ENCODE measurements around the gene C16orf96.

Gene C16orf96

DNA sequence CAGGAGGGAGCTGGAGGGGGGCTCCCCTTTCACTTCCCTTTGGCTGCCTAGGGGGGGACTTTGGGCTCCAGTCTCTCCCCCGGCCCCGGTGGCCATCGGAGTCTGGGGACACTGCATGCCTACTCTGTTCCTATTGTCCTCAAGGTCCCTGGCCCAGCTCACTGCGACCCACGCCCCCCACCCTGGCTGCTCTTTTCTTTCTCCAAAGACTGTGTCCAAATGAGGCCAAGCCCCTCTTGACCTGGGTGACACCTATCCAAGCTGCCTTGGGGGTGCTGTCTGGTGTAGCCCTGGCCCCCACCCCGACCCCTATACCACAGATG lies 45.7 kb downstream of the C16orf96 start:
- no peak for DNase-seq (ENCODE audit: low spot score)

DNA sequence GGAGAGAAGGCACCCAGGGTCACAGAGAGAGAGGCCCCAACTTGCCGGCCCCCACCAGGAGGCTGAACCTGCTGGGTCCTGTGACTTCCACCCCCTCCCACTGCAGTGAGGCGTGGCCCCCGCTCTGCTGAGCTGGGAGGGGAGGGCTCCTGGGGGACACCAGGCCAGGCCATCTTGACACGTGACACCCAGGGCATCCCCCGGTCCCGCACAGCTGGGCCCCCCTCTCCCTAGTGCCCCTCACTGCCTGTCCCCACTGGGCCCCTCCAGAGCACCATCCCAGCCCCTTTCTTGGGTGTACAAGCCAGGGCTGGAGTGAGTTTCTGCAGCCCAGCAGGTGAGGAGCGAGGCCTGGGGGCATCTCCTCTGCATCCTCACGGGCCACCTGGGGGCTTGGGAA lies 46.2 kb downstream of the C16orf96 start:
- DNase-seq (ENCODE audit: low spot score), result no peak

DNA sequence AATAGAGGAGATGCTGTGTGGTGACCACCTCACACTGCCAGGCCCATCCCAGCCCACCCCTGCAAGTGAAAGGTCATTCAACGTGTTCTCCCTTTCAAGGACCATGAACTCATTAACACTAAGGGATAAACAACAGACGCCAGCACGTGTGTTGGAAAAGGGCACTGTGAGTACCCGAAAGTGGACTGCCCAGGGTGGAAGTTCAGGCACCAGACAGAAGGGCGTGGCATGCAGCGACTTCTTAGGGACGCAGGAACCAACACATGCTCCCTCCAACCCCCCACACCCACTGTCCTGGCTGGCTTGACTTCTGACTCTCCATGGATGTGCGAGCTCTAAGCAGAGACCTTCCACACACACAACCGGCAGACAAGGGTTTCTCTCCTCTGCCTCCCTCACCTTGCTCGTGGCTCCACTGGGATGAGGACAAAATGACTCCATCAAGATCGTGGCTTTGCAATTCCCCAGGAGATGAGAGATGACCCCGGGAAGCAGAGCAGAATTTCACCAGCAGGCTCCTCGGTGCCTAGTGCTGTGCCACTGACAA lies 47.6 kb downstream of the C16orf96 start:
- DNase-seq (ENCODE audit: low spot score), result no peak

DNA sequence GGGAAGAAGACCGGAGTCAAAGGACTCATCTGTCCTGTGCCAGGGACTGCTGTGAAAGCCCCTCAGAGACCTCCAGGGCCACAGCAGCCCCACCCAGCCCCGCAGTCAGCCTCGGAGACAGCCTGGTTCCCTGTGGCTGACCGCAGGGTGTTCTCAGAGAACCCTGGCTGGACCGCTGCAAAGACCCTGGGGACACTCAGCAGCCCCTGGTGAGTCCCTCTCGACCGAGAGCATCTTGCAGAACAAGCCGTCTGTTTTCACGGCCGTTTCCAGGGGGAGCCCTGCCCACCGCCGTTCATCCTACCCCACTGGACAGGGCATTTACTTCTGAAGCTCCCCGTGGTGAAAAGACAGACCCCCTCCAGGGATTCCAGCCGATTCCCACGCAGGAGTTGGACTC lies 48.3 kb downstream of the C16orf96 start:
- no peak for DNase-seq (ENCODE audit: low spot score)

DNA sequence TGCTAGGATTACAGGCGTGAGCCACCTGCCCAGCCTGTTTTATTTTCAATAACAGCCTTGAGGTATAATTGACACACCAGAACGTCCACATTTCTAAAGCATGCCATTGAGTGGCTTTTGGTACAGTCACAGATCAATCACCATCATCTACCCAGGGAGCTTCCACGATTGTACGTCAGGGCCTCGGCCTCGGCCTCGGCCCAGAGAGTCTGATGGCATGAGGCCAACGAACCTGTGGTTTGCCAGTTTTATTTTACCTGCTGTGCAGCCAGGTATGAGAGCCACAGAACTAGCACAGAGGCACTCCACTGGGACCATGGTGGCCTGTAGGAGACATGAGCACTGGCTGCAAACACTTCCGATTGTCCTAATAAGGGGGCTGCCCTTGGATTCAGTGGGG lies 50.2 kb downstream of the C16orf96 start:
- DNase-seq (ENCODE audit: low spot score), result no peak

DNA sequence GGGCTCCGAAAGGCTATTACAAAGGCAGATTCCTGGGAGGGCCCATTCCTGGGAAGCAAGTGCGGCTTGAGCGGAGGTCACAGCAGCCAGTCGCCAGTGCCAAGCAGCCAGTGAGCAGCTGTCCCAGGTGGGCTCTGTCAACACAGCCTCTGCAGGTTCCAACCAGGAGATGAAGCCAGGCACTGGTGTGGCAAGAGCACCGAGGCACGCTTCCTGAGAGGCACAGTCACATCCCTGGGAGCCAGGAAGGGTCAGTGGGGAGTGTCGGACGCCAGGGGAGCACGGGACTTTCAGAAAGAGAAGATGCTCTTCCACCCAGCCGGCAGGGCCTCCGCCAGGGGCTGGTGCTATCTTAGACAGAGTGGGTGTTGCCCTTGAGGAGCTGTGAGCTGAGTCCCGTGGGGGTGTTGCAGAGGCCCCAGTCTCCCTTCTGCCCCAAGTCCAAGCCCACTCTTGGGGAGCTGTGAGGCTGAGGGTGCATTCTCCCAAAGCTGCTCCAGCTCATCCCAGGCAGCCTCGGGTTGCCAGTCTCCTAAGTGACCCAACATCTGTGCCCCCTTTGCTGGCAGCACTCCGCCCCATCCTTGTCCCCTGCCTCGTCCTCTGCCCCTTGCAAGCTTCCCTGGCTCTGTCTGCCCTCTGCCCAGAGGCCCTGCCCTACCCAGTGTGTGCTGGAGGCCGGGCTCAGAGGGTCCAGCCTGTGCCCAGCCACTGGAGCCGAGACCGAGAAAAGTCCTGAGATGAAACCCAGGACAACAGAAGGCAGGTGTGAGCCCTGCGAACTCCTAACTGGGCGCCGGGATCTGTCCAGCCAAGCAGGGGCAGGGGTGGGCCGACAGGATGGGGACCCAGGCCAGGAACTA lies 51.9 kb downstream of the C16orf96 start:
- DNase-seq (ENCODE audit: low spot score), result no peak

DNA sequence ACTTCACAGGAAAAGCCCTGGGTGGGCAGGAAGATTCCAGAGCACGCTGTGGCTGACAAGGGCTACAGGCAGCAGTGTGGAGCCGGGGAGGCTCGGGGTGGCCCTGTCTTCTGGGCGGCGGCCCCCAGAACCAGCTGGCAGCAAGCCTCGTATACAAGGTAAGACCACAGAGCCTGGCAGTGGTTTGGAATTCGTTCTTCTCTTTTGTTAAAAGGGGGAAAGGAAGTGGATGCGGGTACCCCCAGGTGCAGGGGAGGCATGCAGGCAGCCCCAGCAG lies 52.5 kb downstream of the C16orf96 start:
- no peak for DNase-seq (ENCODE audit: low spot score)

DNA sequence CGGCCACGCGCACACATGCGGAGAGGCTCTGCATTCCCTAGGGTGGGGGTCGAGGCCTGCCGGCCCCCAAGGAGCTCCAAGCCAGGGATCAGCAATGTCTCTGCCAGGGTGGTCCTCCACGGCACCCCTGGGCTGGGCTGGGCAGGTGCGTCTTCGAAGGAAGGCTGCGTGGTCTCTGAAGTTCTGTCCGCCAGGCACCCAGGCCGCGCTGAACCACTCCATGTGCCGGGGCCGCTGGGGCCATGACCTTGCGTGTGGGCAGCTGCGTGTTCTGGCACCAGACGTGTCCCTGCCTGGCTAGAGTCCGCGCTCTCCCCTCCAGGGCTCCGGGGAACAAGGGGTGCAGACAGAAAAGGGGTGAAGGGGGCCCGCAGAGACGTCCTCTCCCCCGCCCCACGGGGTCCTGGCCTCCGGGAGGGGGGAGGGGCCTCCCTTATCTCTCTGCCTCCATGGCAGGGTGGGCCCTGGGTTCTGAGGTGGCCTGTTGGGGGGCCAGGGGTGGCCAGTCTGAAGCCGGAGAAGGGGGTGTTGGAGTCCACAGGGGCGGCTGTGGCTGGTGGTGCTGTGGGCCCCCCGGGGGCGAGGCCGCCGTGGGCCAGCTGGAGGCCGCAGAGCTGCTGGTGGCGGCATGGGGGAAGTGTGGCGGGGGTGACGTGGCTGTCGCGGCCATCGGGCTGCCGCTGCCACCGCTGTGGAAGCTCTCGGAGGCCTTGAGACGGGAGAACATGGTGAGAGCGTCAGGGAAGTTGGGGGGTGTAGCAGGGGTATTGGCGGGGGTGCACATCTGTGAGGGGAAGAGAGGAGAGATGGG lies 53.3 kb downstream of the C16orf96 start:
- DNase-seq (ENCODE audit: low spot score), result no peak

DNA sequence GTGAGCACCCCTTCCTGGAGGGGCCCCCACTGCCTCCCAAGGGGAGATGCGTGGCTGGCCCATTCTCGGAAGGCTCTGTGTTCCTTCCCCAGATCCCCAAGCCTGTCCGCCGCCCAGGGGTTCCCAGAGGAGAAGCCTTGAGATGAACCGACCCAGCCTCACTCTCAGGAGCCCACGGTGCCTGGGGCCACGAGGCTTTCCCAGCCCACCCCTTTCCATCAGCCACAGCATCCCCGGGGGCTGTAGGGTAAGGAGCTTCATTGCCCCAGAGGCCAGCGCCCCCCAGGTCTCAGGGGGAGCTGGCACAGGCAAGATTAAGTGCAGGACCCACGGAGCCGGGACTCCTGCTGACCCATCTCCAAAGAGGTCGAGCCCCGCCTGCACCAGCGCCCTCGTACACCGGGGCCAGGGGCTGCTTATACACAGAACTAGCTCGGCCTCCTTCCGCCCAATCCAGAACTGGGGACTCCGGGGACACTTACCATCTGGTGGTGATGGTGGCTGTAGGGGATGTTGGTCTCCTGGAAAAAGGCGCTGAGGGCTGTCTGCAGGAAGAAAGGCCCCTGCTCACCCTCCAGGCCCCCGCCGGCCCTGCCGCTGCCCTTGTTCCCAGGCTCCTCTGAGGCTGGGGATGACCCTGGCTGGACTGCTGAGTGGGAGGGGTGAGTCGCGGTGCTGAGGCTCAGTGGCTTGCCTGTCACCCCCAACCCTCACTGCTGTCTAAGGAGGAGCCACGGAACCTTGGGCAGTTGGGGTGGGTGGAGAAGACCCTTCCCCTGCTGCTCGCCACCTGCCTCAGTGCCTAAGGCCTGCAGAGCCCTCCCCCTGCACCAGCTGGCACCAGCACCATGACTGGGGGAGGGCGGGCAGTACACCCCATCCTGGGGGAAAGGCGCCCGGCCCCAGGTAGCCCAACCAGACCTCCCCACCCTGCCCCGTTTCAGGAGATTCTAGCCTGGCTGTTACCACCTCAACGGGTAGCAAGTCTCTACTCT lies 54.2 kb downstream of the C16orf96 start:
- no peak for DNase-seq (ENCODE audit: low spot score)

DNA sequence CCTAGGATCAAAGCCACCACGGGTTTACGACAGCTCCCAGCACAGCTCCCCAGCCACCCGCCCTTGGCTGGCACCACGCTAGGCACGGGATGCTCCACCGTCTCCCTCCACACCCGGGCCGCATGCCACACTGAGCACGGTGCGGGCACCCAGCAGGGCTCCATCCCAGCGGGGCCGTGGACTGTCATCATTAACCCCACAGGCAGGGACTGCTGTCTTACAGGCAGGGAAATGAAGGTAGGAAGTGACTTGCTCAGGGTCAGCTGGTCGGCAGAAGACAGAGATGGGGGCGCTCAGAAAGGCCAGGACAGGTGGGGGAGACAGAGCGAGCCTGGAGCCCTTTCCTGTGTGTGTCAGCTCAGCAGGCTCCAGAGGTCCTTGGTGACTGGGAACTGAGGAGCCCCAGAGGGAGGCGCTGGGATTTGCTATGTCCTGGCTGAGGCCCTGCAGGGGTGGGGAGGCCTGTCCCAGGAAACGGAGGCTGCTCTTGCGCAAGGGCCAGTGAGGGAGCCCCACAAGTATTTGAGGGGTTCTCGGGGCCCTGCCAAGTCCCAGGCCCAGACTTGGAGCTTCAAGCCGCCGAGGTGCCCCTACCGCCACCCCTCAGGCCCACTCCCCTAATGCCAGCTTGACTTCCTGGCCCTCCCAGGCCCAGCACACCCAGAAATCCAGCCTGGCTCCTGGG lies 55.3 kb downstream of the C16orf96 start:
- peak; percentile 35 for DNase-seq (ENCODE audit: low spot score)

DNA sequence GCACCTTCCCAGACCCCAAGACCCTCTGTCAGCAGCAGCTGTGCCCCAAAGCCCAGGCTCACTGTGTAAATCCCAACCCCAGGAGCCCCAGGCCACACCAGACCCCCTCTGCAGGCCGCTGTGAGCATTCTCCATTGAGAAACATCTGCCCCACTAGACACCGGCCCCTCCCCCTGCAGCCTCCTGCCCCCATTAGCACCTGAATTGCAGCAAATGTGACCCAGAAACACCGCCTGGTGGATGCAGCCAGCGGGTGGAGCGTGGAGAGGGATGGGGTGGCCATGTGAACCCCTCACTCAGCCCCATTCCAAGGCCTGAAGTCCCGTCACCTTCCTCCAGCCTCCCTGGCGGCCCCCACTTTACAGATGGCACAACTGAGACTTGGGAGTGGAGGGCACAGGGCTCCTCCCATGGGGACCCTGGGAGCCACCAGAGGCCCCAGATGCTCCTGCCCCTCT lies 56.4 kb downstream of the C16orf96 start:
- DNase-seq (ENCODE audit: low spot score), result no peak

DNA sequence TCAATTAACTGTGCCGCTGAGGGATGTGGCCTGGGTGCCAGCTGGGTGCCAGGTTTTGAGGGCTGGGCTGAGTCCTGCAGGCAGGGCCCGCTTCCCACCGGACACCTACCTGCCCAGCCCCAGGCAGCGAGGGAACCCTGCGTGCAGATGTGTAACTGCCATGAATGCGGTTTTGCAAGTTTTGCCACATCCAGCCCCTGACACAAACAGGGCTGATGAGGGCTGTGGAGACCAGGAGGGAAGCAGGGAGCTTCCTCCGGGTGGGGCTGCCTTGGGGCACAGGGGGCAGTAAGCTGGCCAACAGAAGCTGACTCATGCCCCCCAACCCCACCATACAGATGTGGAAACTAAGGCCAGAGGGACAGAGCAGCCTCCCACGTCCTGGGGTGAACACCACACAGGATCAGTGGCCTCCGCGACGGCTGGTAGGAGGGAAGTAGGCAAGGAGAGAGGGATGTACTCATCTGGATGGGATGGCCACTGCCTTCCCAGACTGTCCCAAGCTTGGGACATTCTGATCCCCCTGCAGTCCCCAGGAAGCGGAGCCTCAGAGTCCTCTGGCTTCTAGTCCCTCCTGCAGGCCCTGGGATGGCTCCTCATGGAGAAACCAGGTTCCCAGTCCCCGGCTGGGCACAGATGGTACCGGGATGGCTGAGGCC lies 57.0 kb downstream of the C16orf96 start:
- DNase-seq (ENCODE audit: low spot score), result no peak

DNA sequence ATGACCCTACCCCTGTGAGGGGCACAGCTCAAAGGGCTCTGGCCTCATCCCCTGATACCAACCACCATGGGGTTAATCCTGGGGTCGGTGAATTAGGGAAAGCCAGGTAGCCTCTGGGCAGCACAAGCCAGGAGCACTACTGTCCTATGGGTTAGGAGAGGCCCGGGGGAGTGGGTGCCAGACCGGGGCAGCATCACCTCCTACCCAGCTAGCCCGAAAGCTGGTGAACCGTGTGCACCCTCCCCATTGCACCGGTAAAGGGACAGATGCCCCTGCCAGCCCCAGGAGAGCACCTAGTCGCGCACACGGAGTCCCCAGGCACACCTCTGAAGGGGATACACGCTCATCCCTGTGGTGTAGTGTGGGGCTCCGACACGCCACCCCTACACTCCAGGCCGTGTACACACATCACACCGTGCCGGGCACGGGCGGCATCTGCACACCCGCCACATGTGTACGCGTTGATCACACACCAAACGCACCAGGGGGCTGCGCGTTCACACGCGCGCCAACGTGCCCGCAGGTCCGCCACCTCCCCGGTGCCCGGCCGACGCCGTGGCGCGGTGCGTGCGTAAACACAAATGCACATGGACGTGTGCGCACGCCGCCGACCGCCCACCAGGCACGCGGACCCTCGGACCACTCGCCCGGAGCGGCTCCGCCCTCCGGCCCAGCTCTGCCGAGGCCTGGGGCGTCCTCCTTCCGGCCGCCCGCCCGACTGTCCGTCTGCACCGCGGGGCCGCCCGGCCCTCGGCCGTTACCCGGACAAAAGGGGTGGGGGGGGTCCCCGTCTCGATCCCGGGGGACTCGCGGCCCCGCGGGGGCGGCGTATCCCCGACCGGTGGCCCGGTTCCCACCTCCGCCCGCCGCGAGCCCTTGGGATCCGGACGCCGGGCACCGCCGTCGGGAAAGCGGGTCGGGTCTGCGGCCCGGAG lies 57.8 kb downstream of the C16orf96 start:
- DNase-seq (ENCODE audit: low spot score), result peak; percentile 38

DNA sequence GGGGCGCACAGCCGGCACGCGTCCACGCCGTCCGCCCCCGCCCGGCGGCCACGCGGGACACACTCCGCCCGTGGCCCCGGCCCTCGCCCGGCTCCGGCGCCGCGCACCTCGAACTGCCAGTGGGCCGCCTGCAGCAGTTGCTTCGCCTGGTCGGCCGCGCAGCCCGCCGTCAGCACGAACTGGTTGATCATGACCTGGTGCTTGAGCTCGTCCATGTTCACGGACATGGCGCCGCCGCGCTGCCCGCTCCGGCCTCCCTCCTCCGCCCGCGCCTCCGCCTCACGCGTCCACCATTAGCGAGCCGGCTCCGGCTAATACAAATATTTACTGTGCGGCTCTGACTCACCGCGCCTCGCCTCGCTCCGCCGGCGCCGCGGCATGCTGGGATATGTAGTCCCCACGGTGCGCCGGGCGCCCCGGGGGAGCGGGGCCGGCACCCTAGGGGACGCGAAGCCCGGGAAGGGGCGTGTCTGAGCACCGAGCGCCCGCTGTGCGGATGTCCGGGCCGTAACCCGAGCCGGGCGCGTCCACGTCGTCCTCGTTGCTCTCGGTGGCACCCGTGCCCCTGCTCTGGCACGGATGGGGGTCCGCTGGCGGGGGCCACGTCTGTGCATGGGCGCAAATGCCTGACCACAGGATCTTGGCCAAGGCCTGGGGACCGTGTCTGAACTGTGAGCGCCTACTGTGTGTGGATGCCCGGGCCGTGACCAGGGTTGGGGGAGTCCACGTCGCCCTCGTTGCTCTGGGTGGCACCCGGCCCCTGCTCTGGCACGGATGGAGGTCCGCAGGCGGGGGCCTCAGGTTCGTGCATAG lies 58.6 kb downstream of the C16orf96 start, which contains the start of gene UBALD1:
TSS of gene UBALD1 (minus strand) at position 318 of the 813 bp plus-strand sequence. CDS start at position 227, 91 bp downstream.
- DNase-seq (ENCODE audit: low spot score), result peak; percentile 88

DNA sequence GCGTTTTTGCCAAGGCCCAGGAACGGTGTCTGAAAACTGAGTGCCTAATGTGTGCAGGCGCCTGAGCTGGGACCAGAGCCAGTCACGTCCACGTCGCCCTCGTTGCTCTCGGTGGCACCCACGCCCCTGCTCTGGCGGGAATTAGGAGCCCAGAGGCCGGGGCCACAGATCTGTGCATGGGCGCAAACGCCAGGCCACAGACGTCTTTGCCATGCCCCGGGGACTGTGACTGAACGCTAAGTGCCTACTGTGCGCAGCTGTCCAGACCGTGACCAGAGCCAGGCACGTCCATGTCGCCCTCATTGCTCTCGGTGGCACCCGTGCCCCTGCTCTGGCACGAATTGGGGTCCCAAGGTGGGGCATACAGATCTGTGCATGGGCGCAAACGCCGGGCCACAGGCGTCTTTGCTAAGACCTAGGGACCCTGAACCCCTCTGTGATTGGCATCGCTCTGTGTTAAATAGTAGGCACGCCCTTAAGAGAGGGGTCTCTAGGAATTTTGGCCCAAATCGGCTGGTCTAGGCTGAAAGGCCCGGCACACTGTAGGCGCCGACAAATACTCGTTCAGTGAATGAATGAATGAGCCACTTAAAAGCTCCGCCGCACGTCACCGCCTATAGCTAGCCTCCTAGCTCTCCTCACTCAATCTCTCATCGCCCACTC lies 59.4 kb downstream of the C16orf96 start:
- DNase-seq (ENCODE audit: low spot score), result no peak

DNA sequence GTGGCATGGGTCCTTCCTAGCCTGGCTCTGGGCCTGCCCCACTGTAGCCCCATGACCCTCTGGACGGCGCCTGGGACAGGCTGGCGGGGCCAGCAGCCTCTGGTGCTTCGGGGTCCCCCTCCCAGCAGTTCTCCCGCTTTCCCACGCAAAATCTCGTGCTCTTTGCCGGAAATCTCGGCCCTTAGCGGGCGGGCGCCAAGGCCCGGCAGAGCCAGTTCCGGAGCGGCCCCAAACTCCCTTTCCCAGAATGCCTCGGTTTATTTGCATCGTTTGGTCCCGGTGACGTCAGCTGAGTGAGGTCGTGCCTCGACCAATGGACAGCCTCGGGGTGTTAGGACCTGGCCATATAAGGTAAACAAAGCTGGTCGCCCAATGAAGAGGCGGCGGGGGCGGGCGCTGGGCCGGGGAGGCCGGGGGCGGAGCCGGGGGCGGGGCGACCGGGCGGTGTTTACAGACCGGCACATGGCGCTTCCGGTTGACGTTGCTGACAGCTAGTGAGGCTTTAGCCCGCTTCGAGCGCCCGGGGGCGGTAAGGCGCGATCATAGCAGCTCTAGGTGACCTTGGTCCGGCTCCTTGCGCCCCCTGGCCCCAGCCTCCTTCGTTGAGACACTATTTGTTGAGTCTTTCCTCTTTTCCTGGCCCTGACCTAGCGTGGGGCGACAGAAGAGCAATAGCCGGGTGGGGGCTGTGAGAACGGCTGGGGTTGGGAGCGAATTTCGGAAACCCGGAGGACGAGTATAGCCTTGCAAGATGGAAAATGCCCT lies 60.1 kb downstream of the C16orf96 start:
- DNase-seq (ENCODE audit: low spot score), result peak; percentile 99

DNA sequence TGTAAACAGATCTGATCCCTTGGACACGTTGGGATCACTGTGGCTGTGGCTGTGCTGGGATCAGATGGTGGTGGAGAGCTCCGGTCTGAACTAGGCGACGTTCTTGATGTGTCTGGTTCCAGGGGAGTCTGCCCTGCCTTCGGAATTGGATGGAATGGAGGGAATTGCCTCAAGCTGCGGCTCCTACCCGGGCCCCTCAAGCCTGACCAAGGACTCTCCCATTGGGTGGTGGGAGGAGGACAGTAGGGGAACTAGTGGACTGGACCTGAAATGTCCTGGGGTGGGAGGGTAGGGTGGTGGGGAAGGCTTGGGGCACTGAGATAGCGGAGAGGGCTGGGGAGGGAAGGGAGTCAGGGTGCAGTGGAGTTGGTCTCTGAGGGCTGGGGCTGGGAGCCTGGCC lies 61.7 kb downstream of the C16orf96 start:
- DNase-seq (ENCODE audit: low spot score), result no peak
